Neural progenitor cell (in vitro differentiated cells): ENCODE measurements around the gene CD34.

Source experiments
- CTCF ChIP-seq: fragments of 200-600 bp; sonication (generic); IDR thresholded peaks from 2 replicates; pipeline ENCODE4 v1.5.1; 2017; ENCODE audit warnings: antibody characterized with exemption, mild to moderate bottlenecking
- EZH2 ChIP-seq: fragments of 200-600 bp; sonication (generic); IDR thresholded peaks from 2 replicates; pipeline ENCODE4 v1.6.1; 2017; ENCODE audit warnings: antibody characterized with exemption, mild to moderate bottlenecking, moderate library complexity
- EZH2phosphoT487 ChIP-seq: fragments of 200-600 bp; sonication (generic); IDR thresholded peaks from 2 replicates; pipeline ENCODE4 v1.6.1; 2017; ENCODE audit warnings: antibody characterized with exemption

- TF ChIP-seq CTCF: no peak
- TF ChIP-seq EZH2: no peak
- no peak for TF ChIP-seq EZH2phosphoT487
These were observed 50.4 kb downstream of the CD34 start for GRCh38 chr1:207860531-207860930.
